Effector CD4-positive, alpha-beta T cell (primary cell): ENCODE results near the gene CCDC124.

ENCODE experiments used
- DNase-seq: peaks from one replicate; pipeline ENCODE4 v3.0.0-alpha.2; 2020

The CCDC124 gene

GRCh38 chr19:17989425-17990094, 56.7 kb downstream of the CCDC124 start:
- no peak for DNase-seq

GRCh38 chr19:17993076-17993813, 60.4 kb downstream of the CCDC124 start:
- no peak for DNase-seq
